KOPT-K1 (cell line): ENCODE data around the gene CST11.
"Not testable (repeated sequence)": the region's sequence is repeated elsewhere in the genome, so short reads cannot be mapped to it uniquely, and the experiment has no call there.

Experiments
- H3K27ac ChIP-seq: fragments of 200-600 bp; sonication (generic); 2 replicates; pipeline ENCODE4 v1.5.1; 2016; ENCODE audit warnings: antibody characterized with exemption, mild to moderate bottlenecking, low read depth, low read length; ENCODE audit not compliant: poor library complexity, severe bottlenecking
- H3K36me3 ChIP-seq: fragments of 200-600 bp; sonication (generic); 2 replicates; pipeline ENCODE4 v1.5.1; 2017; ENCODE audit warnings: antibody characterized with exemption, mild to moderate bottlenecking, low read length, moderate library complexity; ENCODE audit not compliant: insufficient read depth
- H3K9me3 ChIP-seq: fragments of 200-600 bp; sonication (generic); 2 replicates; pipeline ENCODE4 v1.5.1; 2017; ENCODE audit warnings: antibody characterized with exemption, low read length, mild to moderate bottlenecking; ENCODE audit not compliant: insufficient read depth, poor library complexity, severe bottlenecking

CST11 gene

GRCh38 chr20:23452776-23453175 is at the start of gene CST11:
Gene CST11, minus strand, starts transcription at chr20:23452876. Its CDS starts 65 bp downstream, at chr20:23452811.
- H3K36me3 ChIP-seq, result no peaks in the 10 kb centered on the region
- H3K9me3 ChIP-seq, result no peaks in the 10 kb centered on the region
- H3K27ac ChIP-seq, result no peak within 1 kb of the TSS

GRCh38 chr20:23501926-23502325 is 49.2 kb upstream of the CST11 start:
- no peak overlapping the region for H3K27ac ChIP-seq

GRCh38 chr20:23497536-23497935 is 44.9 kb upstream of the CST11 start:
- H3K27ac ChIP-seq, result no peak overlapping the region
- peaks cover 16% of the 10 kb centered on the region for H3K9me3 ChIP-seq
- no peaks in the 10 kb centered on the region for H3K36me3 ChIP-seq

More at GRCh38 chr20:23501926-23502325, 49.2 kb upstream of the CST11 start:
- Histone ChIP-seq H3K9me3 (peaks cover 7% of the 10 kb centered on the region), H3K36me3 (no peaks in the 10 kb centered on the region)

- Histone ChIP-seq H3K9me3 (peaks cover 16% of the 10 kb centered on the region), H3K27ac (no peak overlapping the region), H3K36me3 (no peaks in the 10 kb centered on the region)
These were observed 40.6 kb upstream of the CST11 start for GRCh38 chr20:23493172-23493772.

GRCh38 chr20:23492292-23492691 is 39.6 kb upstream of the CST11 start:
- no peaks in the 10 kb centered on the region for H3K36me3 ChIP-seq
- no peak overlapping the region for H3K27ac ChIP-seq
- peaks cover 11% of the 10 kb centered on the region for H3K9me3 ChIP-seq

GRCh38 chr20:23490817-23491216 is 38.1 kb upstream of the CST11 start, which contains the start of gene CST8:
Gene CST8, plus strand, starts transcription at chr20:23491117. Its CDS starts 551 bp downstream, at chr20:23491668.
- peaks cover 4% of the 10 kb centered on the region for H3K9me3 ChIP-seq
- no peak within 1 kb of the TSS for H3K27ac ChIP-seq
- H3K36me3 ChIP-seq, result no peaks in the 10 kb centered on the region

- Histone ChIP-seq H3K9me3 (no peaks in the 10 kb centered on the region), H3K36me3 (no peaks in the 10 kb centered on the region), H3K27ac (no peak overlapping the region)
These were observed 36.3 kb upstream of the CST11 start for GRCh38 chr20:23488996-23489395.

GRCh38 chr20:23488470-23488869 is 35.8 kb upstream of the CST11 start:
- Histone ChIP-seq H3K9me3 (no peaks in the 10 kb centered on the region), H3K27ac (no peak overlapping the region), H3K36me3 (no peaks in the 10 kb centered on the region)

- Histone ChIP-seq H3K36me3 (no peaks in the 10 kb centered on the region), H3K9me3 (peaks cover 1% of the 10 kb centered on the region), H3K27ac (no peak overlapping the region)
These were observed 31.4 kb upstream of the CST11 start for GRCh38 chr20:23484081-23484480.

- Histone ChIP-seq H3K9me3 (peaks cover 6% of the 10 kb centered on the region), H3K27ac (no peak overlapping the region), H3K36me3 (no peaks in the 10 kb centered on the region)
These were observed 29.5 kb upstream of the CST11 start for GRCh38 chr20:23482138-23482537.

GRCh38 chr20:23479043-23479442 is 26.4 kb upstream of the CST11 start:
- peaks cover 6% of the 10 kb centered on the region for H3K9me3 ChIP-seq
- no peaks in the 10 kb centered on the region for H3K36me3 ChIP-seq
- H3K27ac ChIP-seq, result no peak overlapping the region

GRCh38 chr20:23477223-23477622 is 24.5 kb upstream of the CST11 start:
- Histone ChIP-seq H3K27ac (no peak overlapping the region), H3K9me3 (peaks cover 6% of the 10 kb centered on the region), H3K36me3 (no peaks in the 10 kb centered on the region)

GRCh38 chr20:23476015-23476754 is 23.5 kb upstream of the CST11 start:
- Histone ChIP-seq H3K36me3 (no peaks in the 10 kb centered on the region), H3K27ac (no peak overlapping the region), H3K9me3 (peaks cover 6% of the 10 kb centered on the region)

GRCh38 chr20:23475395-23475794 is 22.7 kb upstream of the CST11 start:
- no peak overlapping the region for H3K27ac ChIP-seq
- peaks cover 6% of the 10 kb centered on the region for H3K9me3 ChIP-seq

GRCh38 chr20:23473293-23473692 is 20.6 kb upstream of the CST11 start:
- not testable (repeated sequence) for H3K27ac ChIP-seq, H3K9me3 ChIP-seq, H3K36me3 ChIP-seq

More at GRCh38 chr20:23475395-23475794, 22.7 kb upstream of the CST11 start:
- no peaks in the 10 kb centered on the region for H3K36me3 ChIP-seq

GRCh38 chr20:23472306-23472705 is 19.6 kb upstream of the CST11 start:
- not testable (repeated sequence) for H3K36me3 ChIP-seq, H3K9me3 ChIP-seq, H3K27ac ChIP-seq
